ENCODE measurements around the gene PCNX3. TPM values are rescaled to one million over a fixed set of nuclear protein-coding genes. Genes with fewer than 3 reads are reported as not detected.
"Not testable (repeated sequence)": the region's sequence is repeated elsewhere in the genome, so short reads cannot be mapped to it uniquely, and the experiment has no call there.

PCNX3 gene
- total RNA-seq, 1 donor from 2014 or later = 45.6 TPM

DNA sequence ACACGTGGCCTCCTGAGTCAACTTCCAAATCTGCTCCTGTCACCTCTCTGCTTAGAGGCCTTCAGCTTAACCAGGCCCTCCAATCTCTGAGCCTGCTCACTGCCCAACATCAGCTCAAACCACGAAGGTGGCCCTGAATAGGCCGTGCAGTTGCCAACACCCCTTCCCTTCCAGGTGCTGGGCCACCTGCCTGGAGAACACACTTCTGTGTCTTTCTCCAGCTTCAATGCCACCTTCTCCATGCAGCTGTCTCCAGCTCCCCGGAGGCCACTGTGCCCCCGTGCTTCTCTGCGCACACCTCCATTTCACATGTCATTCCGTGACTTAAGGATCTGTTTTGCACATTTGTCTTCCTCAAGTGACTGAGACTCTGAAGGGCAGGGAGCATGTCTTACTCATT is 41.9 kb downstream of the PCNX3 start:
- no peak overlapping the region for H3K27ac ChIP-seq (ENCODE audit: low read depth, low read length)
- Mint-ChIP-seq H3K4me3 (ENCODE audit: unreplicated experiment) (no peak overlapping the region), H3K4me1 (ENCODE audit: low read depth, unreplicated experiment) (peaks cover 17% of the 10 kb centered on the region), H3K27ac (ENCODE audit: unreplicated experiment) (no peak overlapping the region), H3K9me3 (ENCODE audit: unreplicated experiment) (no peaks in the 10 kb centered on the region), H3K27me3 (ENCODE audit: low read depth, unreplicated experiment) (no peaks in the 10 kb centered on the region), H3K36me3 (ENCODE audit: low read depth, unreplicated experiment) (peaks cover 36% of the 10 kb centered on the region)
- TF ChIP-seq, protein P1, sequence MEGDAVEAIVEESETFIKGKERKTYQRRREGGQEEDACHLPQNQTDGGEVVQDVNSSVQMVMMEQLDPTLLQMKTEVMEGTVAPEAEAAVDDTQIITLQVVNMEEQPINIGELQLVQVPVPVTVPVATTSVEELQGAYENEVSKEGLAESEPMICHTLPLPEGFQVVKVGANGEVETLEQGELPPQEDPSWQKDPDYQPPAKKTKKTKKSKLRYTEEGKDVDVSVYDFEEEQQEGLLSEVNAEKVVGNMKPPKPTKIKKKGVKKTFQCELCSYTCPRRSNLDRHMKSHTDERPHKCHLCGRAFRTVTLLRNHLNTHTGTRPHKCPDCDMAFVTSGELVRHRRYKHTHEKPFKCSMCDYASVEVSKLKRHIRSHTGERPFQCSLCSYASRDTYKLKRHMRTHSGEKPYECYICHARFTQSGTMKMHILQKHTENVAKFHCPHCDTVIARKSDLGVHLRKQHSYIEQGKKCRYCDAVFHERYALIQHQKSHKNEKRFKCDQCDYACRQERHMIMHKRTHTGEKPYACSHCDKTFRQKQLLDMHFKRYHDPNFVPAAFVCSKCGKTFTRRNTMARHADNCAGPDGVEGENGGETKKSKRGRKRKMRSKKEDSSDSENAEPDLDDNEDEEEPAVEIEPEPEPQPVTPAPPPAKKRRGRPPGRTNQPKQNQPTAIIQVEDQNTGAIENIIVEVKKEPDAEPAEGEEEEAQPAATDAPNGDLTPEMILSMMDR (IDR thresholded peaks at IDR 0.05; ENCODE audit: insufficient read depth, low read depth, low read length) = no peak
- TF ChIP-seq EZH2 (IDR thresholded peaks at IDR 0.05; ENCODE audit: insufficient read depth, low read length) = no peak
- H3K4me1 ChIP-seq (ENCODE audit: insufficient read depth, low read length) = peaks cover 21% of the 10 kb centered on the region
- peaks cover 43% of the 10 kb centered on the region for H4K20me1 ChIP-seq (ENCODE audit: insufficient read depth, low read length)
- H3K4me2 ChIP-seq (ENCODE audit: low read length) = no peak overlapping the region
- DNase-seq (ENCODE audit: low read depth) = no peak
- no peak for FAIRE-seq
- no peak overlapping the region for H3K4me3 ChIP-seq (ENCODE audit: insufficient read depth, low read depth, low read length)
- no peaks in the 10 kb centered on the region for H3K27me3 ChIP-seq (ENCODE audit: insufficient read depth, low read length)
- no peaks in the 10 kb centered on the region for H3K9me3 ChIP-seq (ENCODE audit: insufficient read depth, low read depth, low read length)
- peaks cover 49% of the 10 kb centered on the region for H3K79me2 ChIP-seq (ENCODE audit: insufficient read depth, low read length)
- no peak overlapping the region for H2AFZ ChIP-seq (ENCODE audit: low read depth, low read length)
- H3K36me3 ChIP-seq (ENCODE audit: insufficient read depth, low read length) = peaks cover 46% of the 10 kb centered on the region
- no peak overlapping the region for H3K9ac ChIP-seq (ENCODE audit: low read length)

DNA sequence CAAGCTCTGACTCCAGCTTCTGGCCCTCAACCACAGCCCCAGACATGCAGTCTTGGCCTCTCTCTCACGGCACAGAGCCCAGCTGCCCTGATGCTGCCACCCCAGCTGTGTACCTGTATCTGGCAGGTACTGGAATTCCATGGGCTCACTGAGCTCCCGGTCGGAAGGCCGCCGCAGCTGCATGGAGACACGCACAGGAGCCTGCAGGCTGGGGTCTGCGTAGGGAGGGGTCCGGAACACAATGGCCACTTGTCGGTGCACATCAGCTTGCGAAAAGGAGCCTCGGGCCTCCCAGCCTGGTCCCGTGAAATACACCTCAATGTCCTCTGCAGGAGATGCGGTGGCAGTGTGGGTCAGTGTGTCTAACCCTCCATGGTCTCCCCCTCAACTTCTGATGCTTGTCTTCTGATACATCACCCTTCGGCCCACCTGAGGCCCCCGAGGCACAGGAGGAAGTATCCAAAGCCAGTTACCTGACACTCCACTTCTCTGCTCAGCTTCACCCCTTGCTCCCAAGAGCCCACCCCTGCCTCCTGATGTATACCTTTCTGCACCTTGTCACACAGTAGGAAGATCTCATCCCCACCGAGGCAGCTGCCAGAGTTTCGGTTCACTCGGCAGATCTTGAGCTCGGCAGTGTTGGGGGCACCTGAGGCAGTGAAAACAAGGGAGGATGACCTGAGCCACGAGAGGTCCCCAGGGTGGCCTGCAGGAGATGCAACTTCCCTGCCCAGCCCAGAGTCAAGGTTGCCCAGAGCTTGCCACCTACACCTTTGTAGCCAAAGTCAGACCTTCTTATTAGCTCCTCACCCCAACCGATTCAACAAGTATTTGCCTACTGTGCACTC is 42.8 kb downstream of the PCNX3 start:
- Mint-ChIP-seq H3K36me3 (ENCODE audit: low read depth, unreplicated experiment) (peaks cover 35% of the 10 kb centered on the region), H3K4me1 (ENCODE audit: low read depth, unreplicated experiment) (peaks cover 9% of the 10 kb centered on the region), H3K27ac (ENCODE audit: unreplicated experiment) (no peak overlapping the region), H3K27me3 (ENCODE audit: low read depth, unreplicated experiment) (no peaks in the 10 kb centered on the region), H3K4me3 (ENCODE audit: unreplicated experiment) (no peak overlapping the region), H3K9me3 (ENCODE audit: unreplicated experiment) (no peaks in the 10 kb centered on the region)
- Histone ChIP-seq H3K4me1 (ENCODE audit: insufficient read depth, low read length) (peaks cover 14% of the 10 kb centered on the region), H3K36me3 (ENCODE audit: insufficient read depth, low read length) (peaks cover 46% of the 10 kb centered on the region), H3K27me3 (ENCODE audit: insufficient read depth, low read length) (no peaks in the 10 kb centered on the region), H3K4me3 (ENCODE audit: insufficient read depth, low read depth, low read length) (no peak overlapping the region), H4K20me1 (ENCODE audit: insufficient read depth, low read length) (peaks cover 43% of the 10 kb centered on the region), H2AFZ (ENCODE audit: low read depth, low read length) (no peak overlapping the region), H3K27ac (ENCODE audit: low read depth, low read length) (no peak overlapping the region), H3K9me3 (ENCODE audit: insufficient read depth, low read depth, low read length) (no peaks in the 10 kb centered on the region), H3K9ac (ENCODE audit: low read length) (no peak overlapping the region), H3K4me2 (ENCODE audit: low read length) (no peak overlapping the region), H3K79me2 (ENCODE audit: insufficient read depth, low read length) (peaks cover 51% of the 10 kb centered on the region)
- TF ChIP-seq, protein P1 (IDR thresholded peaks at IDR 0.05; ENCODE audit: insufficient read depth, low read depth, low read length) = no peak
- no peak for TF ChIP-seq EZH2 (IDR thresholded peaks at IDR 0.05; ENCODE audit: insufficient read depth, low read length)
- FAIRE-seq = no peak
- no peak for DNase-seq (ENCODE audit: low read depth)

DNA sequence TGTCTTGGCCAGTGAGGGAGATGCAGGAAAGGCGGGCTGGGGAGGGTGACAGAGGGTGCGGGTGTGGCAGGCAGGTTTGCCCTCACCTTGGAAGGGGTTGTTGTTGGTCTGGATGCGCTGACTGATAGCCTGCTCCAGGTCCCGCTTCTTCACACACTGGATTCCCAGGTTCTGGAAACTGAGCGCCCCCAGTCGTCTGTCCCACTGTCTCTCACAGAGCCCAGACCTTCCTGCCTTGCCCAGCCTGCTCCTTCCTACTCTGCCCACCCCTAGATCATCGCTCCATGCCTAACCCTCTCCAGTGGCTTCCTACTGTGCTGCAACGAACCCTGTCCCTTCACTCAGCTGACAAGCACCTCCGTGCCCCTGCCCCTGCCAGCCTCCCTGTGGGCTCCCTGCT is 44.5 kb downstream of the PCNX3 start:
- no peak overlapping the region for H3K4me3 Mint-ChIP-seq (ENCODE audit: unreplicated experiment)
- DNase-seq (ENCODE audit: low read depth) = no peak
- no peaks in the 10 kb centered on the region for H3K9me3 Mint-ChIP-seq (ENCODE audit: unreplicated experiment)
- H3K36me3 Mint-ChIP-seq (ENCODE audit: low read depth, unreplicated experiment) = peaks cover 32% of the 10 kb centered on the region
- Histone ChIP-seq H3K9me3 (ENCODE audit: insufficient read depth, low read depth, low read length) (no peaks in the 10 kb centered on the region), H3K27me3 (ENCODE audit: insufficient read depth, low read length) (no peaks in the 10 kb centered on the region), H3K4me2 (ENCODE audit: low read length) (no peak overlapping the region), H3K4me3 (ENCODE audit: insufficient read depth, low read depth, low read length) (no peak overlapping the region), H3K79me2 (ENCODE audit: insufficient read depth, low read length) (peaks cover 51% of the 10 kb centered on the region), H3K9ac (ENCODE audit: low read length) (no peak overlapping the region), H2AFZ (ENCODE audit: low read depth, low read length) (no peak overlapping the region), H3K27ac (ENCODE audit: low read depth, low read length) (no peak overlapping the region), H4K20me1 (ENCODE audit: insufficient read depth, low read length) (peaks cover 43% of the 10 kb centered on the region), H3K4me1 (ENCODE audit: insufficient read depth, low read length) (peaks cover 17% of the 10 kb centered on the region), H3K36me3 (ENCODE audit: insufficient read depth, low read length) (peaks cover 45% of the 10 kb centered on the region)
- H3K27me3 Mint-ChIP-seq (ENCODE audit: low read depth, unreplicated experiment) = no peaks in the 10 kb centered on the region
- H3K4me1 Mint-ChIP-seq (ENCODE audit: low read depth, unreplicated experiment) = peaks cover 8% of the 10 kb centered on the region
- TF ChIP-seq EZH2 (IDR thresholded peaks at IDR 0.05; ENCODE audit: insufficient read depth, low read length) = no peak
- TF ChIP-seq, protein P1 (IDR thresholded peaks at IDR 0.05; ENCODE audit: insufficient read depth, low read depth, low read length) = no peak
- H3K27ac Mint-ChIP-seq (ENCODE audit: unreplicated experiment) = no peak overlapping the region
- FAIRE-seq = no peak

DNA sequence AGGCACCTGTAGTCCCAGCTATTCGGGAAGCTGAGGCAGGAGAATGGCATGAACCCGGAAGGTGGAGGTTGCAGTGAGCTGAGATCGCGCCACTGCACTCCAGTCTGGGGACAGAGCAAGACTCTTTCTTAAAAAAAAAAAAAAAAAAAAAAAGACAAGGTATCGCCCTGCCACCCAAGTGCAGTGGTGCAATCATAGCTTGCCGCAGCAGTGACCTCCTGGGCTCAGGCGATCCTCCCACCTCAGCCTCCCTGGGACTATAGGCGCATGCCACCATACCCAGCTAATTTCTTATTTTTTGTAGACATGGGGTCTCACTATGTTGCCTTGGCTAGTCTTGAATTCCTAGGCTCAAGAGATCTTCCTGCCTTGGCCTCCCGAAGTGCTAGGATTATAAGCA is 45.3 kb downstream of the PCNX3 start:
- Histone ChIP-seq H3K36me3 (ENCODE audit: insufficient read depth, low read length) (peaks cover 36% of the 10 kb centered on the region), H3K79me2 (ENCODE audit: insufficient read depth, low read length) (peaks cover 51% of the 10 kb centered on the region), H3K4me2 (ENCODE audit: low read length) (peak overlapping the region; percentile 91), H4K20me1 (ENCODE audit: insufficient read depth, low read length) (peaks cover 43% of the 10 kb centered on the region), H3K9ac (ENCODE audit: low read length) (peak overlapping the region; percentile 95), H3K4me1 (ENCODE audit: insufficient read depth, low read length) (peaks cover 17% of the 10 kb centered on the region)
- peak overlapping the region; percentile 69 for H3K27ac Mint-ChIP-seq (ENCODE audit: unreplicated experiment)
- FAIRE-seq; DNase-seq (ENCODE audit: low read depth); H3K4me3 ChIP-seq (ENCODE audit: insufficient read depth, low read depth, low read length); H3K27ac ChIP-seq (ENCODE audit: low read depth, low read length); H3K27me3 ChIP-seq (ENCODE audit: insufficient read depth, low read length); H3K9me3 ChIP-seq (ENCODE audit: insufficient read depth, low read depth, low read length); H2AFZ ChIP-seq (ENCODE audit: low read depth, low read length); H3K27me3 Mint-ChIP-seq (ENCODE audit: low read depth, unreplicated experiment); H3K9me3 Mint-ChIP-seq (ENCODE audit: unreplicated experiment); H3K4me1 Mint-ChIP-seq (ENCODE audit: low read depth, unreplicated experiment): not testable (repeated sequence)
- peaks cover 27% of the 10 kb centered on the region for H3K36me3 Mint-ChIP-seq (ENCODE audit: low read depth, unreplicated experiment)
- peak overlapping the region; percentile 91 for H3K4me3 Mint-ChIP-seq (ENCODE audit: unreplicated experiment)
